GM21825 (cell line): ENCODE measurements around the gene SSUH2.
A peak's percentile ranks its signal among the peaks of the same experiment; 100 is the strongest.
"Not testable (repeated sequence)": the region's sequence is repeated elsewhere in the genome, so short reads cannot be mapped to it uniquely, and the experiment has no call there.

ENCODE experiments used
- ATAC-seq: cut with Tn5 transposase; IDR thresholded peaks from one replicate; pipeline ENCODE4 v1.9.1; 2021; ENCODE audit warnings: mild to moderate bottlenecking, moderate library complexity; ENCODE audit not compliant: unreplicated experiment

SSUH2 gene

DNA sequence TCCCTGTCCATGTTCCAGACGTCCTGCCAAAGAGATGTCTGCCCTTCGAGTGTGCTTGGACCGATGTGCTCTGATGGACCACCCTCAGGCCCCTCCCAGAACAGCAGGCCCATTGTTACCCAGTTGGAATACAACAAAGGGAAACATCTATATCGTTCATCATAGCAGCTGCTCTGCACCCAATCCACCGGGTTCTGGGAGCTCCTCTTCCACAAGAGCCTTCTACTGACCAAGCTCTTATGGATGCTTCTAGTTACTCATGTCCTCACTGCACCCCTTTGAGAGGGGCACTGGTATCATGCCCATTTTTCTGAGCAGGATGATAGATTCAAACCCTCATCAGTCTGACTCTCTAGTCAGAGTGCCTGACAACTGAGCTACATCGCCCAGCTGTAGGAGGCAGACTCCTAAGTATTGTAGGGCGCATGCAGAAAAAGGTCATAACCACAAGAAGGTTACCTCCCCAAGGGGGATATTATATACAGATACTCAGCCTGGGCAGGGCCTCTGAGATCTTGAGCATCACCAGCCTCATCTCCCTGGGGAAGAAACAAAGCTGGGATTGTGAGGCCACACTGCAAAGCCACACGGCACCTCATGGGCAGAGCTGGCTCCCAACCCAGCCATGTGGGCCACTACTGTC is at the start of gene SSUH2:
Gene SSUH2, minus strand, starts transcription at position 51 of the 643 bp plus-strand sequence. Its CDS starts 40 bp downstream, at position 11.
- no peak for ATAC-seq

DNA sequence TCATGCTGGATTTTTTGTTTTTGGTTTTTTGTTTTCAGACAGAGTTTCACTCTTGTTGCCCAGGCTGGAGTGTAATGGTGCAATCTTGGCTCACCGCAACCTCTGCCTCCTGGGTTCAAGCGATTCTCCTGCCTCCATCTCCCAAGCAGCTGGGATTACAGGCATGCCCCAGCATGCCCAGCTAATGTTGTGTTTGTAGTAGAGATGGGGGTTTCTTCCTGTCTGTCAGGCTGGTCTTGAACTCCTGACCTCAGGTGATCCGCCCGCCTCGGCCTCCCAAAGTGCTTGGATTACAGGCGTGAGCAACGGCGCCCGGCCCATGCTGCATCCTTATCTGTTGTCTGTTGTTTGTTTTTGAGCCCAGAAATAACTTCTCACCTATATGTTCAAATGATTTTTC is 46.7 kb upstream of the SSUH2 start:
- ATAC-seq, result not testable (repeated sequence)

DNA sequence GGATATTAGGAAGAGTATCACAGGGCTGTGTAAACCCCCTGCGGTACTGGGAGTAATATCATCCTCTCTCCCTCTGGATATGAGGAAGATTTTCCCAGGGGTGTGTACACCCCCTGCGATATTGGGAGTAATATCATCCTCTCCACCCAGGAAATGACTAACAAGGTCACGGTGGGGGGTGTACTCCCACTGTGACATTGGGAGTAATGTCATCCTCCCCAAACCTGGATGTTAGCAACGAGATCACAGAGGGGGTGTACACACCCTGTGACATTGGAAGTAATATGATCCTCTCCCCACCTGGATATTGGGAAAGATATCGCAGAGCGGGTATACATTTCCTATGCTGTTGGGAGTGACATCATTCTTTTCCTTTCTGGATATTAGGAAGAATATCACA is 40.4 kb upstream of the SSUH2 start:
- ATAC-seq, result not testable (repeated sequence)

DNA sequence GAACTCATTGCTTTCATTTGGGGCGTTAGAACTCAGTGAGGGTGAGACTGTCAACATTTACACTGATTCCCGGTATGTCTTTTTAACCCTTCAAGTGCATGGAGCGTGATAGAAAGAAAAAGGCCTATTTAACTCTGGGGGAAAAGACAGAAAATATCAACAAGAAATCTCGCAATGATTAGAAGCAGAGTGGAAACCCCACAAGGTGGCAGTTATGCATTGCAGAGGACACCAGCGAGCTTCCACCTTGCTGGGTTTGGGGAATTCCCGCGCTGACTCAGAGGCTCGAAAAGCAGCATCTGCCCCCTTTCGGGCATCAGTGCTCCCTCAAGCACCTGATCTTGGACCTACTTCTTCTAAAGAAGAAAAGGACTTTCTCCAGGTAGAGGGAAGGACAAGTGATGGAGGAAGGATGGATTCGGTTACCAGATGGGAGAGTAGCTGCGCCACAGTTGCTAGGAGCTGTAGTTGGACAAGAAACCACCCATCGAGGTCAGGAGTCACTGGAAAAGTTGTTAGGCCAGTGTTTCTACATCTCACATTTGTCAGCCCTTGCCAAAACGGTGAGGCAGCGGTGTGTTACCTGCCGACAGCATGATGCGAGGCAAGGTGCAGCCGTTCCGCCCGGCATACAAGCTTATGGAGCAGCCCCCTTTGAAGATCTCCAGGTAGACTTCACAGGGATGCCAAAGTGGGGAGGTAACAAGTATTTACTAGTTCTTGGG is 38.4 kb upstream of the SSUH2 start:
- not testable (repeated sequence) for ATAC-seq

GRCh38 chr3:8681881-8682538 is 37.4 kb upstream of the SSUH2 start:
- ATAC-seq, result not testable (repeated sequence)

DNA sequence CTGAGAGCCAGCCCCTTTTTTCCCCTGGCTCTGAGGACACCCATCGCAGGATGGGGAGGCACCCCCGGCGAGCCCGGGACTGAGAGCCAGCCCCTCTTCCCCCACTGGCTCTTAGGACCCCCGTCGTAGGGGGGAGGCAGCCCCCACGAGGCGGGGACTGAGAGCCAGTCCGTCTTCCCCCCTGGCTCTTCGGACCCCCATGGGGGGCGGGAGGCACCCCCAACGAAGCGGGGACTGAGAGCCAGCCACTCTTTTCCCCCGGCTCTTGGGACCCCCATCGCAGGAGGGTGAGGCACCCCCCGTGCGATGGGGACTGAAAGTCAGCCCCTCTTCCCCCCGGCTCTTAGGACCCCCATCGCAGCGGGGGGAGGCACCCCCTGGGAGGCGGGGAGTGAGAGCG is 36.8 kb upstream of the SSUH2 start:
- no peak for ATAC-seq

DNA sequence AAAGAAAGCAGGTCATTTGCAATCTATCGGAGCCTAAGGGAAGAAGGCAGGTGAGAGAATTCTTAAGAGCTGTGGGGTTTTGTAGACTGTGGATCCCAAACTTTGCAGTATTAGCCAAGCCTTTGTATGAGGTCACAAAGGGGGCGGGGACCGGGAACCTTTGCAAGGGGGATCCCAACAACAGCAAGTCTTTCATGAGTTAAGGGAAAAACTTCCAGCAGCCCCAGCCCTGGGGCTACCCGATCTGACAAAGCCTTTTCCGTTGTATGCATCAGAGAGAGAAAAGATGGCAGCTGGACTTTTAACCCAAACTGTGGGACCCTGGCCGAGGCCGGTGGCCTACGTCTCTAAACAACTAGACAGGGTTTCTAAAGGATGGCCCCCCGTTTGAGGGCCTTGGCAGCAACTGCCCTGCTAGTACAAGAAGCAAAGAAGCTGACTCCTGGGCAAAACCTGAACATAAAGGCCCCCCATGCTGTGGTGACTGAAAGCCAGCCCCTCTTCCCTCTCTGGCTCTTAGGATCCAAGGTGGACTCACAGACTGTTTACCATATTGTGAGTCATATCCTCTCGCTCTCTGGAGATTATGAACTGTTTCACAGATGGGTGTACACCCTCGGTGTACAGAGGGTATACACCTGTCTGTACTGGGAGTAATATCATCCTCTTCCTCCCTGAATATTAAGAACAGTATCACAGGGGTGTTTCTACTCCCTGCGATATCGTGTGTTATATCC is 35.4 kb upstream of the SSUH2 start:
- not testable (repeated sequence) for ATAC-seq

GRCh38 chr3:8678751-8679150 is 34.2 kb upstream of the SSUH2 start:
- ATAC-seq, result no peak

DNA sequence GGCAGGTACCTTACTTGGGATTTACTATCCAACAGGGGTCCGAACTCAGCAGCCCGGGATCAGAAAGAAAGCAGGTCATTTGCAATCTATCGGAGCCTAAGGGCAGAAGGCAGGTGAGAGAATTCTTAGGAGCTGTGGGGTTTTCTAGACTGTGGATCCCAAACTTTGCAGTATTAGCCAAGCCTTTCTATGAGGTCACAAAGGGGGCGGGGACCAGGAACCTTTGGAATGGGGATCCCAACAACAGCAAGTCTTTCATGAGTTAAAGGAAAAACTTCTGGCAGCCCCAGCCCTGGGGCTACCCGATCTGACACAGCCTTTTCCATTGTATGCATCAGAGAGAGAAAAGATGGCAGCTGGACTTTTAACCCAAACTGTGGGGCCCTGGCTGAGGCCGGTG is 32.7 kb upstream of the SSUH2 start:
- not testable (repeated sequence) for ATAC-seq

DNA sequence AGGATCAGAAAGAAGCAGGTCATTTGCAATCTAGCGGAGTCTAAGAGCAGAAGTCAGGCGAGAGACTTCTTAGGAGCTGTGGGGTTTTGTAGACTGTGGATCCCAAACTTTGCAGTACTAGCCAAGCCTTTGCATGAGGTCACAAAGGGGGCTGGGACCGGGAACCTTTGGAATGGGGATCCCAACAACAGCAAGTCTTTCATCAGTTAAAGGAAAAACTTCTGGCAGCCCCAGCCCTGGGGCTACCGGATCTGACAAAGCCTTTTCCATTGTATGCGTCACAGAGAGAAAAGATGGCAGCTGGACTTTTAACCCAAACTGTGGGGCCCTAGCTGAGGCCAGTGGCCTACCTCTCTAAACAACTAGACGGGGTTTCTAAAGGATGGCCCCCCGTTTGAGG is 31.0 kb upstream of the SSUH2 start:
- not testable (repeated sequence) for ATAC-seq

DNA sequence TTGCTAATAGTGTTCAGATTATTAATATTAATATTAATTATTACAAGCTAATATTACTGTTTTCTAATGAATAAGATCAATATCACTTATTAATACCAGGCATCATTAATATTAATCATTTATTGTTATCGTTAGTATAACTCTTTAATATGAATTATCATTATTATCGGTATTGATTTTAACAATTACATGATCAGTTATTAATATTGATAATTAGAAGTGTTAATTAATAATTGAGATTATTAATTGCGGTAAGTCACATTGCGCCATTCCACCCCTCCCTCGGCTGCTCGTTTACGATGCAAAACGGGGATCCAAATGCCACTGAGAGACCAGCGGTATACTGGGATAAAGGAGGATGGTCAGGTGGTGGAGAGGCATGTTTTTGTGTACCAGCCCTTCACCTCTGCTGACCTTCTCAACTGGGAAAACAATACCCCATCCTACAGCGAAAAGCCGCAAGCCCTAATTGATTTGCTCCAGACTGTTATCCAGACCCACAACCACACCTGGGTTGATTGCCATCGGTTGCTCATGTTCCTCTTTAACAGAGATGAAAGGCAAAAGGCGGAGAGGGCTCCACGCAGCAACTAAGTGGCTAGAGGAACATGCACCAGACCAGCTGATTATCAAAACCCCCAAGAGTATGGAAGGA is 28.6 kb upstream of the SSUH2 start:
- no peak for ATAC-seq

DNA sequence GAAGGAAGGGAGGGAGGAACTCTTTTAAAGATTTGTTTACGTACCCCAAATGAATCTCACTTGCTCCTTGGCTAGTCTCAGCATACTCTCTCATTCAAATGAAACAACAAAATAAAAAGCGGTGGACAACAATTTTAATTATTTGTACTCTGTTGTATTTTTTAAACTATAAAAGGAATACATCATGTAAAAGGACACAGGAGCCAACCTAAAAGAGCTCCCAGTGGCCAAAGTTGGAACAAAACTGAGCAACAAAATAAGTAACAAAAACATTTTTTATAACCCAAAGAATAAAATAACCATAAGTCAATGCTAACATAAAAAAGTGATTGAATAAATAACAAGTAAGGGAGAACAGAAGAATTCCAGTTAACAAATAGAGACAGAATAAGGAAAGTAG is 24.4 kb upstream of the SSUH2 start:
- ATAC-seq, result no peak

DNA sequence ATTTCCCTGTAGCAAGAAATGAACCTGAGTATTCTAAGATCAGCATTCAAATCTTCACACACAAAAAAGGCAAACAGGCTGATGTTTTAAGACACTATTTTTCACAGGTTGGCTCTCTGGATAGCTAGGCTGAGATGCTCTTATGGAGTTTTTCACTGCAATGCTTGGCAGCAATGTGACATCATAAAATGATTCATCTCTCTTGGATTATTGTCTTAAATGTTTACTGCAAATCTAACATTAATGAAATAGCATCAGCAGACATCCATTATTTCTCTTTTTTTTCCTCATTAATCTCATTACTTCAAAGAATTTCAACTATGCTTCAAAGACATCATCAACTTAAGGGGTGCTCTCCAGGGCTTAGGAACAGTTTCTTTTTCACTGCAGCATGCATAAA is 23.6 kb upstream of the SSUH2 start:
- ATAC-seq, result no peak

DNA sequence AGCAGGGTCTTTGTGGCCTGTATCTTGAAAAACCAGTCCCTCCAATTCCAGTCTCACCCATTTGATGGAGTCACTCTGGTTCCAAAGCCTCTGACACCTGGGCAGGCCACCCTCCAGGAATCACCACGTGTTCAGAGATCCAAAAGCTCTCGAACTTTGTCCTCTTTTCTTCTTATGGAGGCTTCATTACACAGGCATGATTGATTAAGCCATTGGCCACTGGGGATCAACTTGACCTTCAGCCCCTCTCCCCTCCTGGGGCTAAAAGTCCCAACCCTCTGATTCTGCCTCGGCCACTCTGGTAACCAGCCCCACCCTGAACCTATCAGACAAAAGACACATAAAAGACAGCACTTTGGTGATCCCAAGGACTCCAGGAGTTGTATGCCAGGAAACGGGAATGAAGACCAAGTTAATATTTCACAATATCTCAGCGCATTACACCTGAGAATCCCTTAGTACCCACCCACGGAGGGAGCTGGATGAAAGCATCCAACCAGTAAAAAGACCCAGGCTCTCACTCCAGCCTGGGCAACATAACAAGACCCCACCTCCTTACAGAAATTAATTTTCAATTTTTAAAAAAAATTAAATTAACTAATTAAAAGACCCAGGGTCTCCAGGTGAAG is 23.0 kb upstream of the SSUH2 start:
- ATAC-seq, result no peak

DNA sequence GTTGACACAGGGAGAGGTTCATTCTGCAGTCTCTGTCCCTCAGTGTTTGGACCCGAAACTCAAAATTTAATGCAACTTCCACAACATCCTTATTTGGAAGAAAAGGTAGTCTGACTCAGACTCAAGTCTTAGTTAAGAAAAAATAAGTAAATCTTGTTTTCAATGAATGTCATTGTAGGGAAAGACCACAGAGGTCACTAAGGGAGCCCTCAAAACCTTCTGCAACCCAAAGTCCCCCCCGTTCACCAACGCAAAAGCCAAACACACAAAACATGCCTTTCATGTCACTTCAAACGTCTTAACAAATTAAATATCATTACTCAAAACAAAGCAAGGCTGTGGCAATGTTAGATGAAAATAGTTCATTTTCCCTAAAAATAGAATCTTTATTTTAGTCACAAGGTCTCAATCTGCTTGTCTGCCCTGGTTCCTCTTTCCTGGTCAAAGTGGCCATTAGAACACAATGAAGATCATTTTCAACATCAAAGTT is 20.9 kb upstream of the SSUH2 start:
- peak; percentile 71 for ATAC-seq

DNA sequence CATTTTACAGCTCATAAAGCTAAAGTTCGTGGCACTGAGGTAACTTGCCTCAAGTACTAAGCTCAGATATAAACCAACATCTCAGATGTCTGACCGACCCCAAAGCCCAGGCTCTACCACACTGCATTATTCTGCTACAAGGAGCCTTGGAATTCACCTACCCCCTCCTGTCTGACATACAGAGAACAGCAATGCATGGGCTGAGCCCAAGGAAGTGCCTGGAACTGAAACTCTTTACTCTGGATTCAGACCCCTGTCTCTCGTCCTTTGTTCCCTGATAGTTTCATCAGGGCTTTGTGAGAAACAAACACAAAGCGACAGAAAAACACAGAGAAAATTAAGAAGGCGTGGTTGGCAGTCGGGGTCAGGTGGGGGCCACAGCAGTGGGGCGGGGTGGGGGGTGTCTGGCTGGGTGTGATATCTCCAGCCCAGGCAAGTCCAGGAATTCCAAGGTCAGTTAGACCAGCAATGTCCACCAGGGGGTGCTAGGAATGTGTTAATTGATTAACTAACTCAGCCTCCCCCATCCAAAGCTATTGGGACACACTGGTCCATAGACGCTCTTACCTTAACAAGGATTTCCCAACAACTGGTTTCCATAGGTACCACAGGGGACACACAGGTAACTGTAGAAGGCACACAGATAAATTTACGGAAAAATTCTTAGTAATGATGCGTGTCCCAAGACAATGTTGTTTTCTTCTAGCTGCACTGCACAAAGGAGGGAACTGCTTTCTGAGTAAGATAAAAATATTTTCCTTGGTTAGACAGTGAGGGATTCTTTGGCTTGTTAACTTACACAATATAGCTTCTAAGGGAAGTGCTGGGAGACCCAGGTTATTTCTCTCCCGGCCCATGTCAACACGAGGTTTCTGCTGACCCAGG is 18.8 kb upstream of the SSUH2 start:
- no peak for ATAC-seq

- ATAC-seq, result no peak
These were observed 18.0 kb upstream of the SSUH2 start for GRCh38 chr3:8662594-8662993.

- no peak for ATAC-seq
These were observed 15.8 kb upstream of the SSUH2 start for GRCh38 chr3:8660175-8661118.
